CD4-positive, alpha-beta T cell treated with Interleukin-17A for 1 hour (primary cell): Measurements from ENCODE around the gene FAM53B.
"Not testable (repeated sequence)": the region's sequence is repeated elsewhere in the genome, so short reads cannot be mapped to it uniquely, and the experiment has no call there.

Experiments
- DNase-seq: peaks from one replicate; pipeline ENCODE4 v3.0.0-alpha.2; 2020

The FAM53B gene

GRCh38 chr10:124744102-124745050 lies at the start of gene FAM53B:
Gene FAM53B, minus strand, starts transcription at chr10:124744378. Its CDS starts 37,665 bp downstream, at chr10:124706713.
- DNase-seq, result peak; percentile 81

- DNase-seq, result no peak
These were observed 48.8 kb upstream of the FAM53B start for GRCh38 chr10:124792998-124793352.

- DNase-seq, result peak; percentile 84
These were observed 47.6 kb upstream of the FAM53B start, which contains the start of gene EEF1AKMT2 for GRCh38 chr10:124791547-124792348. Gene EEF1AKMT2, minus strand, starts transcription at chr10:124791887. Its CDS starts 54 bp downstream, at chr10:124791833.

- DNase-seq, result not testable (repeated sequence)
These were observed 38.7 kb upstream of the FAM53B start for GRCh38 chr10:124782900-124783299.

GRCh38 chr10:124768791-124769190 lies 24.6 kb upstream of the FAM53B start:
- DNase-seq, result no peak

- DNase-seq, result no peak
These were observed 21.1 kb upstream of the FAM53B start for GRCh38 chr10:124765256-124765655.

- no peak for DNase-seq
These were observed 19.1 kb upstream of the FAM53B start for GRCh38 chr10:124763267-124763666.

- no peak for DNase-seq
These were observed 18.1 kb upstream of the FAM53B start for GRCh38 chr10:124762281-124762680.

GRCh38 chr10:124756156-124756903 lies 12.2 kb upstream of the FAM53B start:
- no peak for DNase-seq

- no peak for DNase-seq
These were observed 11.4 kb upstream of the FAM53B start for GRCh38 chr10:124755581-124755980.

- no peak for DNase-seq
These were observed 10.0 kb upstream of the FAM53B start for GRCh38 chr10:124754227-124754626.

- DNase-seq, result no peak
These were observed 4.9 kb upstream of the FAM53B start for GRCh38 chr10:124748953-124749645.

GRCh38 chr10:124748166-124748565 lies 4.0 kb upstream of the FAM53B start:
- no peak for DNase-seq

- DNase-seq, result no peak
These were observed 3.6 kb upstream of the FAM53B start for GRCh38 chr10:124747745-124748144.

- no peak for DNase-seq
These were observed 2.8 kb upstream of the FAM53B start for GRCh38 chr10:124746992-124747391.

GRCh38 chr10:124746447-124746846 lies 2.3 kb upstream of the FAM53B start:
- not testable (repeated sequence) for DNase-seq

- DNase-seq, result peak; percentile 81
These were observed 1.5 kb upstream of the FAM53B start for GRCh38 chr10:124745673-124746072.

- DNase-seq, result no peak
These were observed 1.1 kb upstream of the FAM53B start for GRCh38 chr10:124745252-124745651.

GRCh38 chr10:124743191-124744101 lies 732 bp downstream of the FAM53B start:
- no peak for DNase-seq

- DNase-seq, result no peak
These were observed 1.6 kb downstream of the FAM53B start for GRCh38 chr10:124742413-124743190.
